IMR-90 (cell line): ENCODE results near the gene RABL2B.

Experiments
- CEBPB ChIP-seq: IDR thresholded peaks from 2 replicates; pipeline ENCODE4 v1.6.1; 2012; ENCODE audit warnings: low read depth, low read length, improper control_type of control experiment
- FOS ChIP-seq: fragments of 150-350 bp; IDR thresholded peaks from 2 replicates; pipeline ENCODE4 v1.6.1; 2016; ENCODE audit warnings: low read depth, low read length
- MAZ ChIP-seq: IDR thresholded peaks from 2 replicates; pipeline ENCODE4 v1.6.1; 2012; ENCODE audit warnings: low read depth, mild to moderate bottlenecking, low read length, improper control_type of control experiment, moderate library complexity, borderline replicate concordance
- MXI1 ChIP-seq: IDR thresholded peaks from 2 replicates; pipeline ENCODE4 v1.6.1; 2012; ENCODE audit warnings: low read depth, mild to moderate bottlenecking, low read length, moderate library complexity, borderline replicate concordance
- POLR2A ChIP-seq: IDR thresholded peaks from 2 replicates; pipeline ENCODE4 v1.6.1; 2012; ENCODE audit warnings: mild to moderate bottlenecking, low read depth, low read length
- RFX5 ChIP-seq: IDR thresholded peaks from 2 replicates; pipeline ENCODE4 v1.8.0; 2012; ENCODE audit warnings: low read depth, mild to moderate bottlenecking, low read length, moderate library complexity
- SMC3 ChIP-seq: fragments of 150-350 bp; IDR thresholded peaks from 2 replicates; pipeline ENCODE4 v1.6.1; 2016; ENCODE audit warnings: low read depth, mild to moderate bottlenecking, antibody characterized with exemption, low read length, moderate library complexity
- USF2 ChIP-seq: fragments of 150-350 bp; IDR thresholded peaks from 2 replicates; pipeline ENCODE4 v1.6.1; 2017; ENCODE audit warnings: mild to moderate bottlenecking, antibody characterized with exemption, low read length, low read depth
- TF ChIP-seq, protein P1 (sequence below): conservative IDR thresholded peaks from 2 replicates; pipeline ENCODE4 v1.5.1; 2012; ENCODE audit warnings: mild to moderate bottlenecking, low read depth, low read length, improper control_type of control experiment

DNA sequence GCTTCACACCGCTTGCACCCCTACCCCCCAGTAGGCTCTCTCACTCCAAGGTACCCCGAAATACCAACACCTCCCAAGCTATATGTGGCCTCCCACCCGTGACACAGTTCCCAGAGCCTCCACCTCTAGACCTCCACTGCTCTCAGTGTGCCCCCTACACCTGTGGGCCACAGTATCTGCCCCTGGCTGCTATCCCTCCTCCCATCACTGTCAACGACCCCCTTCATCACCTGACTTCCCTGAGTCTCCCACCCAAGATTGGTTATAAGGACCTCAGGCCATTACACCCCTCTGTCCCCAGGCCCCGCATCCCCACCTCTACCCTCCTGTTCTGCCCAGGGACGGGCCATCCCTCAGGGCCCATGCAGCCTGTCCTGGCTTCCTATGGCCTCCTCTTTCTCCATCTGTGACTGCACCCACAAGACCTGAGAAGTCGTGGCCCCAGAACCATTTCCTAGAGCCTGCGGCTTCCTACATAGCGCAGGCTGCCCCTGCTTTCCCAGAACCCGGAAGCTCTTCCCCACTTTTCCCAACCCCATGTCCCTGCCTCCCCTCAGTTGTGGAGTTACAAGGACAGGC lies 44.7 kb downstream of the RABL2B start:
- TF ChIP-seq, protein P1, sequence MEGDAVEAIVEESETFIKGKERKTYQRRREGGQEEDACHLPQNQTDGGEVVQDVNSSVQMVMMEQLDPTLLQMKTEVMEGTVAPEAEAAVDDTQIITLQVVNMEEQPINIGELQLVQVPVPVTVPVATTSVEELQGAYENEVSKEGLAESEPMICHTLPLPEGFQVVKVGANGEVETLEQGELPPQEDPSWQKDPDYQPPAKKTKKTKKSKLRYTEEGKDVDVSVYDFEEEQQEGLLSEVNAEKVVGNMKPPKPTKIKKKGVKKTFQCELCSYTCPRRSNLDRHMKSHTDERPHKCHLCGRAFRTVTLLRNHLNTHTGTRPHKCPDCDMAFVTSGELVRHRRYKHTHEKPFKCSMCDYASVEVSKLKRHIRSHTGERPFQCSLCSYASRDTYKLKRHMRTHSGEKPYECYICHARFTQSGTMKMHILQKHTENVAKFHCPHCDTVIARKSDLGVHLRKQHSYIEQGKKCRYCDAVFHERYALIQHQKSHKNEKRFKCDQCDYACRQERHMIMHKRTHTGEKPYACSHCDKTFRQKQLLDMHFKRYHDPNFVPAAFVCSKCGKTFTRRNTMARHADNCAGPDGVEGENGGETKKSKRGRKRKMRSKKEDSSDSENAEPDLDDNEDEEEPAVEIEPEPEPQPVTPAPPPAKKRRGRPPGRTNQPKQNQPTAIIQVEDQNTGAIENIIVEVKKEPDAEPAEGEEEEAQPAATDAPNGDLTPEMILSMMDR: no peak
- no peak for TF ChIP-seq MAZ
- TF ChIP-seq MXI1: no peak
- TF ChIP-seq CEBPB: no peak
- no peak for TF ChIP-seq POLR2A
- no peak for TF ChIP-seq FOS
- no peak for TF ChIP-seq USF2
- TF ChIP-seq RFX5: no peak
- no peak for TF ChIP-seq SMC3
